K562 treated with DMSO at 1 percent for 24 hours (cell line): Measurements from ENCODE around the gene OR13C5. TPM values are rescaled to one million over a fixed set of nuclear protein-coding genes. Genes with fewer than 3 reads are reported as not detected.

Source experiments
- total RNA-seq: library from RNA; unstranded; fragments of 300-600 nt; gene quantifications from 2 replicates; pipeline ENCODE4 v1.2.3, GENCODE V29; 2022; ENCODE audit warnings: low read depth; ENCODE audit not compliant: insufficient read depth

Gene OR13C5
- total RNA-seq = not detected in 2 replicates

GRCh38 chr9:104599313-104599712 lies at the start of gene OR13C5:
OR13C5 (minus strand) TSS chr9:104599413; CDS start chr9:104599413, 0 bp downstream.

GRCh38 chr9:104618104-104618503 lies 18.9 kb upstream of the OR13C5 start, which contains the start of gene OR13C9:
OR13C9 (minus strand) TSS chr9:104618204; CDS start chr9:104618204, 0 bp downstream.

GRCh38 chr9:104605527-104605926 lies 6.3 kb upstream of the OR13C5 start, which contains the start of gene OR13C2:
OR13C2 (minus strand) TSS chr9:104605627; CDS start chr9:104605627, 0 bp downstream.

GRCh38 chr9:104568868-104569267 lies 30.3 kb downstream of the OR13C5 start, which contains the start of gene OR13C8:
OR13C8 (plus strand) TSS chr9:104569168; CDS start chr9:104569168, 0 bp downstream.

Other genes with a start within 250 kb of the OR13C5 start
- gene OR13F1, start 95.2 kb downstream of the OR13C5 start, total RNA-seq = not detected in 2 replicates
- gene OR13C4, start 72.2 kb downstream of the OR13C5 start, total RNA-seq = not detected in 2 replicates
- not detected in 2 replicates for gene OR13C3, start 62.6 kb downstream of the OR13C5 start, total RNA-seq
- gene OR13C8, start 30.2 kb downstream of the OR13C5 start, total RNA-seq = not detected in 2 replicates
- not detected in 2 replicates for gene OR13C2, start 6.2 kb upstream of the OR13C5 start, total RNA-seq
- gene OR13C9, start 18.8 kb upstream of the OR13C5 start, total RNA-seq = not detected in 2 replicates
- not detected in 2 replicates for gene OR13D1, start 95.1 kb upstream of the OR13C5 start, total RNA-seq
- gene NIPSNAP3A, start 148.3 kb upstream of the OR13C5 start, total RNA-seq = 18.1 and 21.8 TPM in 2 replicates
- gene NIPSNAP3B, start 164.7 kb upstream of the OR13C5 start, total RNA-seq = 1.4 and 3.5 TPM in 2 replicates